Cardiac fibroblast (primary cell): ENCODE data around the gene CTDSPL.
"Not testable (repeated sequence)": the region's sequence is repeated elsewhere in the genome, so short reads cannot be mapped to it uniquely, and the experiment has no call there.

Experiments used
- DNase-seq, 2 donors: peaks; one replicate each; pipeline versions ENCODE4 v3.0.0 to v3.0.0-alpha.2; 2010; ENCODE audit warnings: low read depth in 2 of 2
- H3K4me3 ChIP-seq, 2 donors: replicated peaks in 1 of 2; 1 replicate in 1 of 2; 2 replicates in 1 of 2; pipeline ENCODE4 v1.5.1; 2011; ENCODE audit warnings: low read depth in 2 of 2, low read length in 2 of 2, mild to moderate bottlenecking in 2 of 2, moderate library complexity in 1 of 2
- TF ChIP-seq, protein P1 (sequence below): IDR thresholded peaks from one replicate; pipeline ENCODE4 v1.5.1; 2011; ENCODE audit warnings: low read depth, mild to moderate bottlenecking, low read length, inconsistent platforms

CTDSPL gene

DNA sequence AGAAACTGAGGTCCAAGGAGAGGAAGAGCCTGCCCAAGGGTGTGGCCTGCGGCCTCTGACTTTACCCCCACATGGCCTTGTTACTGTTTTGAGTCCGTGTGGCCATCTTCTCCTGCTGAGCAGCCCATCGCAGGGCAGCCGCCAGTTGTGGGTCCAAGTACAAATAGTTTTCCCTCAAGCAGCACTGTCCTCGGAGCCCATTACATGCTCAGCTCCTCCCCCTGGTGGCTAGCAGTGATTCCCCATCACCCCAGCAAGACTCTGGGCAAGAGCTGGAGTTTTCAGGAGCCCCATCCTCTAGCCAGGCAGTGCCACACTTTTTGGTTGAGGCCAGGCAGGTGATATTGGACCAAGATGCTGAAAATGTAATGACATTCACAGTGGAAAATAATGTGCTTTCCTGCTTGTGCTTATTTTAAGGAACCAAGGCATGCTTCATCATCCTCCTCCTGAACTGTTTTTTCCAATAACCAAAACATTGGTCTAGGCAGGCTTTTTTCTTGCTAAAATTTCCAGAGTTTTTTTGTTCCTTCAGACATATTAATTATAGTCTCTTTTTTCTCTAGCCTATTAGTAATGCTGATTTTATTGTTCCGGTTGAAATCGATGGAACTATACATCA is 105.7 kb downstream of the CTDSPL start:
- peak; percentile 78 to 82 for DNase-seq
- no peak overlapping the region for H3K4me3 ChIP-seq
- TF ChIP-seq, protein P1, sequence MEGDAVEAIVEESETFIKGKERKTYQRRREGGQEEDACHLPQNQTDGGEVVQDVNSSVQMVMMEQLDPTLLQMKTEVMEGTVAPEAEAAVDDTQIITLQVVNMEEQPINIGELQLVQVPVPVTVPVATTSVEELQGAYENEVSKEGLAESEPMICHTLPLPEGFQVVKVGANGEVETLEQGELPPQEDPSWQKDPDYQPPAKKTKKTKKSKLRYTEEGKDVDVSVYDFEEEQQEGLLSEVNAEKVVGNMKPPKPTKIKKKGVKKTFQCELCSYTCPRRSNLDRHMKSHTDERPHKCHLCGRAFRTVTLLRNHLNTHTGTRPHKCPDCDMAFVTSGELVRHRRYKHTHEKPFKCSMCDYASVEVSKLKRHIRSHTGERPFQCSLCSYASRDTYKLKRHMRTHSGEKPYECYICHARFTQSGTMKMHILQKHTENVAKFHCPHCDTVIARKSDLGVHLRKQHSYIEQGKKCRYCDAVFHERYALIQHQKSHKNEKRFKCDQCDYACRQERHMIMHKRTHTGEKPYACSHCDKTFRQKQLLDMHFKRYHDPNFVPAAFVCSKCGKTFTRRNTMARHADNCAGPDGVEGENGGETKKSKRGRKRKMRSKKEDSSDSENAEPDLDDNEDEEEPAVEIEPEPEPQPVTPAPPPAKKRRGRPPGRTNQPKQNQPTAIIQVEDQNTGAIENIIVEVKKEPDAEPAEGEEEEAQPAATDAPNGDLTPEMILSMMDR: peak; percentile 90

DNA sequence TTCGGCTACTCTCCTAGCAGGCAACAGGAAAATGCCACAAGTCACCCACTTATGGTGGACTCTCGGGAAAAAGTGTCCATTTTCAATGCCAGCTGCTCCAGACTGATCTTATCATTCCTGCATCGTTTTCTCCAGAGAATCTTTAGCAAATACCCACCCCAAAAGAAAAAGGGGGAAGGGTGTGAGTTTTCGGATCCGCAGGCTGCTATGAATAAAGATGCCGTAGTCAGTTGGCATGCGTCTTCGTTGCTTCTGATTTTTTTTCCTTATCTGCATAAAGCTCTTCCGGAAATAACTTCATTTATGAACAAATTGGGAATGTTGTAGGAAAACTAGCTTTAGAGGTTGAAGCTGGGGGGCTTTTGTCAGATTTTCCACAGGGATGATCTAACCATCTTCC is 106.5 kb downstream of the CTDSPL start:
- TF ChIP-seq, protein P1: no peak
- no peak overlapping the region for H3K4me3 ChIP-seq
- DNase-seq: no peak

DNA sequence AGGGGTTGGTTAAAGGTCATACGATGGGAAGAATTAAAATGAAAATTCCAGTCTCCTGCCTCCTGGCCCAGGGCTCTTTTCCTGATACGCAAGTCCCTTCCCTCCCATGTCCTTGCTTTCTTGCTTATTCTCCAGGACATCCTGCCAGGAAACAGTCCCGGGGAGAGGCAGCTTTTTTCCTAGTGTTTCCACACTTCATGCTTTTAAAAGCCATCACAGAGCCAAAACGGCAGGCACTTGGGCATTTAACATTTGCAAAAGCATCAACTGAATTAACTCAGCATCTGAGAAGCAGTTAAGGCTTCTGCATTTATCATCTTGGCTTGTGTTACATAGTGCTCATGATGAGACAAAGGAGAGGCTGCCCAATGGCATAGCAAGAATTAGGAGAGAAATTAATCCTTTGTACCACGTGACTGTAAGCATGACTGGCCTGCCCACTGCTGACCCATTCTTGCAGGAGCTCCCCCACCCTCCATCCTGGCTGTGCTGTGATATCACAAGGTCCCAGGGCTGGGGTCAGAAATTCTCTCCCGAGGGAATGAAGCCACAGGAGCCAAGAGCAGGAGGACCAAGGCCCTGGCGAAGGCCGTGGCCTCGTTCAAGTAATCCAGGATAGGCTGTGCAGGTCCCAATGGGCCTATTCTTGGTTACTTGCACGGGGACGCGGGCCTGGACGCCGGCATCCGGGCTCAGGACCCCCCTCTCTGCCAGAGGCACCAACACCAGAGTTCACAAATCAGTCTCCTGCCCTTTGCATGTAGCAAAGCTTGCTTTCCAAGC is 107.3 kb downstream of the CTDSPL start:
- no peak overlapping the region for H3K4me3 ChIP-seq
- DNase-seq: no peak
- TF ChIP-seq, protein P1: no peak

DNA sequence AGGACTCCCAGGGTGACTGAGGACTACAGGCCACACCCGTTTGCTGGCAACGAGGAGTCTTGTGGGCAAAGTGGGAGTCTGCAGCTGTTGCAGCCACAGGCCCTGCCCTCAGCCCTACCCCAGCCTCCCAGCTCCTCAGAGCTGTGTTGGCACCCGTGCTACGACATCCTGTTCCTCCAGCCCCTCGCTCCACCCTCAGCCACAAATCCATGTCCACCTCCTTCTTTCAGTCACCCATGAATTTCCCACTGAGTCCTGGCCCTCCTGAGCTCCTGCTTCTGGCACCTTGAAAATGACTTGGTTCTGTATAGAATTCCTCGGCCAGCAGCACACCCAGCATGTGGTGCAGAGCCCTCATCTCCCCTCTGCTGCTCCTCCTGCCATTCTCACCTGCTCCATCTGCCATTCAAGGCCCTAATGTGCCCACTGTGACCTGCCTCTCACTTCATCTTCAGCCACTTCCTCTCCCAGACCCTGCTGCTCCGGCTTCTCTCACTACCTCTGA is 108.0 kb downstream of the CTDSPL start:
- no peak for DNase-seq
- H3K4me3 ChIP-seq: no peak overlapping the region
- TF ChIP-seq, protein P1: no peak

DNA sequence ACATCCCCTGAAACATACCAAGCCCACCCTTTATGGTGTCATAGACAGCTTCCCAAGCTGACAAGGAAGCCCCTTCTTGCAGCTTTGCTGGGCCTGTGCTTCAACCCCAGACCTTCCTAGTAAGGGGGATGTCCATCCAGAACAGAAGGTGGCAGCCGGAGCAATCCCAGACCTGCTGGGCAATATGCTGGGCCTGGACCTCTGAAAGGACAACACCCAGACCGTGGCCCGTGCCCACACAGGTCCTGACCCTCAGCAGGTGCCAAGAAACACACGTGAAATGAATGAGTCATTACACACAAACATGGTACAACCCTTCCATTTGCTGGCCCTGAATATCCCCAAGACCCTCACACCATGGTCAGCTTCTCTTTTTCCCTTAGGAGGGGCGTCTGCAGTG is 109.1 kb downstream of the CTDSPL start:
- no peak overlapping the region for H3K4me3 ChIP-seq
- DNase-seq: no peak
- TF ChIP-seq, protein P1: no peak

DNA sequence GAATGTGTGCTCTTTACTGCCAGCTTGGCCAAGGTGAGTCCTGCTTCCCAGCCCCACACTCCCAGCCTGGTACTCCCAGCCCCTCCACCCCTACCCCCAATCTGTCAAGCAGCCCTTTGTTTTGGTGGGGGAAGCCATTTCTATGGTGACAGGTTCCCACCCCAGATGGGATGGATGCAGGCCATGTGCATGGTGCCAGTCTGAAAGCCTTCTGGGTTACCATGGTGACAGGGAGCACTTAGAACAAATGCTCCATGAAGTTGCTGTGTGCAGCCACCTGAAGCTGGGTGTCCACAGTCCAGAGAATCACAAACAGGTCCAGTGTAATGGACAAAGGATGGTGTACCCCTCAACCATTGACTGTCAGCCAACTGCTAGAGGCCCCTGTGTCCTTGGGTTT is 109.8 kb downstream of the CTDSPL start:
- no peak overlapping the region for H3K4me3 ChIP-seq
- TF ChIP-seq, protein P1: no peak
- DNase-seq: no peak

DNA sequence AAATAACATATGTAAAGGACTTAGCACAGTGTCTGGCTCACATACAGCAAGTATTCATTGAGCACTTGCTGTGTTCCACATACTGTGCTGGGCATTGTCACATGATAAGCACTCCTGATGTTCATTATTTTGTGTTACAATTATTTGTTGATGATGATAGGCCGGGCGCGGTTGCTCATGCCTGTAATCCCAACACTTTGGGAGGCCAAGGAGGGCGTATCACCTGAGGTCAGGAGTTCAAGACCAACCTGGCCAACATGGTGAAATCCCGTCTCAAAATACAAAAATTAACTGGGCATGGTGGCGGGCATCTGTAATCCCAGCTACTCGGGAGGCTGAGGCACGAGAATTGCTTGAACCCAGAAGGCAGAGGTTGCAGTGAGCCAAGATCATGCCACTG is 110.4 kb downstream of the CTDSPL start:
- DNase-seq: not testable (repeated sequence)

More for the DNA sequence above, 110.4 kb downstream of the CTDSPL start:
- H3K4me3 ChIP-seq: not testable (repeated sequence)
